ENCODE measurements around the gene KCNJ15. TPM values are rescaled to one million over a fixed set of nuclear protein-coding genes. Genes with fewer than 3 reads are reported as not detected.

KCNJ15 gene
- total and polyA plus RNA-seq, 10 of the 15 experiments (the other 5 are each of a cell fraction or from before 2014, with no cell fraction given): 0.05 to 2.7 (median 0.33) TPM; not detected in 6

DNA sequence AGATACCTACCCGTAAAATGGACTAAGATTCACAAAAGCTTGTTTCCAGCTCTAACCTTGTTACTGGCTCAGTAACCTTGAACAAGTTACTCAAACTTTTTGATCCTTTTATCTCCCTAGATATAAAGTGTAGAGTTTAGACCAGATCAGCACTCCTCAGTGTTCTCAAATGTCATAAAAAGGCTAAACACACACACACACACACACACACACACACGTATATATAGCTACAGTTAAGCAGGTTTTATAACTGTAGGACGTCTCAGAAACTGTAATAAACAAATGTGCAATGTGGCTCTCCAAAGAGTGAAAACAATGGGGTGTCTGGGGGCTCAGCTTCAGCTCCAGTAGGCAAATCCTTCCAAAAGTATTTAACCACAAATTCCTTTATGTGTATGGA lies 34.0 kb downstream of the KCNJ15 start:
- Histone ChIP-seq H3K4me3 (no peak overlapping the region), H3K79me2 (ENCODE audit: control insufficient read depth, insufficient read depth, low read length) (no peaks in the 10 kb centered on the region), H3K4me1 (ENCODE audit: control insufficient read depth, insufficient read depth, low read length) (no peaks in the 10 kb centered on the region), H2AFZ (ENCODE audit: control insufficient read depth, low read depth, low read length) (no peak overlapping the region), H4K20me1 (ENCODE audit: control insufficient read depth, insufficient read depth) (no peaks in the 10 kb centered on the region), H3K9me3 (replicated peaks; ENCODE audit: control insufficient read depth, insufficient read depth, low read length) (no peaks in the 10 kb centered on the region), H3K9ac (ENCODE audit: control insufficient read depth, insufficient read depth, low read length) (no peak overlapping the region), H3K27me3 (replicated peaks in 1 of 2; ENCODE audit: control insufficient read depth in 2 of 2, insufficient read depth in 2 of 2, low read length in 1 of 2) (no peaks in the 10 kb centered on the region), H3K4me2 (ENCODE audit: control insufficient read depth, insufficient read depth) (no peak overlapping the region), H3K36me3 (ENCODE audit: control insufficient read depth in 2 of 2, insufficient read depth in 2 of 2, low read length in 1 of 2) (no peaks in the 10 kb centered on the region), H3K27ac (ENCODE audit: control insufficient read depth, insufficient read depth) (no peak overlapping the region)
- intact Hi-C loops (cut with micrococcal nuclease; ENCODE audit: unreplicated experiment) (loop anchor here (2.0 kb wide), 1 partner anchor 22 kb away; no protein-coding TSS in a partner anchor), in situ Hi-C loops (cut with MboI) (no loop called here)
- DNase-seq (ENCODE audit: low read depth, low spot score) (no peak), FAIRE-seq (no peak), ATAC-seq (no peak)
- SMC1A ChIA-PET (ENCODE audit: uncharacterized antibody, unreplicated experiment): interaction anchor here (0.6 to 5.7 kb wide), 6 partner anchors 10 to 1368 kb away, joined by 3 to 57 read pairs (median 4); no protein-coding TSS in a partner anchor
- TF ChIP-seq JUNB (IDR thresholded peaks at IDR 0.05) (no peak), HCFC1 (IDR thresholded peaks at IDR 0.05; ENCODE audit: low read length) (no peak), ZBTB11 (CRISPR knock-in tag; IDR thresholded peaks at IDR 0.05) (no peak)
- 0% methylated on average over 3 of the region's 3 CpGs for WGBS (ENCODE audit: insufficient coverage, insufficient replicate concordance, low lambda C conversion rate, missing lambda C conversion rate)
- BruUV-seq (replicated peaks): no TSS peak
- POLR2A ChIA-PET: no interaction called here
- RAD21 ChIA-PET (ENCODE audit: unreplicated experiment): interaction anchor here (0.9 kb wide), 1 partner anchor 19 kb away, joined by 6 read pairs; no protein-coding TSS in a partner anchor
- CTCF ChIA-PET: interaction anchor here (1.4 kb wide), 2 partner anchors 21 to 131 kb away, joined by 3 to 4 read pairs; no protein-coding TSS in a partner anchor

Data from GM12878 (cell line).